ENCODE results near the gene ITPK1. TPM values are rescaled to one million over a fixed set of nuclear protein-coding genes. Genes with fewer than 3 reads are reported as not detected.

Gene ITPK1
- total RNA-seq, 1 experiment from 2014 or later = 60.1 TPM

- Histone ChIP-seq H3K27me3 (replicated peaks; ENCODE audit: control insufficient read depth, insufficient read depth, low read length) (no peaks in the 10 kb centered on the region), H3K9me3 (no peaks in the 10 kb centered on the region), H3K36me3 (ENCODE audit: control insufficient read depth, insufficient read depth, low read length) (no peaks in the 10 kb centered on the region), H3K4me1 (peaks cover 11% of the 10 kb centered on the region; the same call in 1 of the 2 replicates), H3K4me3 (ENCODE audit: low read depth, low read length) (no peak overlapping the region)
- intact Hi-C loops (cut with micrococcal nuclease; ENCODE audit: unreplicated experiment) = no loop called here
- H3K4me3 Mint-ChIP-seq (ENCODE audit: unreplicated experiment) = no peak overlapping the region
- no peak for DNase-seq
- no peak for TF ChIP-seq CTCF (IDR thresholded peaks at IDR 0.05; ENCODE audit: insufficient read depth in 1 of 2, low read depth in 1 of 2, low read length in 1 of 2, severe bottlenecking in 1 of 2, unreplicated experiment in 1 of 2)
- no peaks in the 10 kb centered on the region for H3K36me3 Mint-ChIP-seq (ENCODE audit: insufficient read depth, unreplicated experiment)
- H3K27ac Mint-ChIP-seq (ENCODE audit: unreplicated experiment) = no peak overlapping the region
- no peaks in the 10 kb centered on the region for H3K27me3 Mint-ChIP-seq (ENCODE audit: insufficient read depth, unreplicated experiment)
- no peaks in the 10 kb centered on the region for H3K4me1 Mint-ChIP-seq (ENCODE audit: low read depth, unreplicated experiment)
- CTCF ChIA-PET = no interaction called here
- POLR2A ChIA-PET = no interaction called here
- BruUV-seq (replicated peaks) = no TSS peak
- H3K9me3 Mint-ChIP-seq (ENCODE audit: unreplicated experiment) = no peaks in the 10 kb centered on the region
Measured at GRCh38 chr14:93100100-93100499, 15.6 kb downstream of the ITPK1 start.

DNA sequence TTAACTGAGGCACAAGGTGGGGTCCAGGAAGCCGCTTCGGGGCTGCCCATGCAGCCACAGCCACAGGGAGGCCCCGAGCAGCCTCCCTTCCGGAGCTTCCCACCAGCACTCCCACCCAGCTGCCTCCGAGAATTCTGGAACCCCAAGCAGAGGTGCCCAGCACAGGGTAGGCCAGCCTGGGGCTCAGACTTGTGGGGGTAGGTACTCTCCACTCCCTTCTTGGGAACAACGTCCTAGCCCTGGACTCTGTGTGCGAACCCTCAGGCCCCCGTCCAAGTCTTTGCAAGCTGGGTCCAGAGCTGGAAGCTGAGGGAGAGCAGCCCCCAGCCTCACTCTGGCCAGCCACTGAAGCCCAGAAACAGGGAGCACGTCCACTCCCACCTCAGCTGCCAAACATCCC lies 16.1 kb downstream of the ITPK1 start:
- BruUV-seq (replicated peaks) = no TSS peak
- no peaks in the 10 kb centered on the region for H3K27me3 ChIP-seq (replicated peaks; ENCODE audit: control insufficient read depth, insufficient read depth, low read length)
- ChIA-PET POLR2A (no interaction called here), CTCF (interaction anchor here (2.2 kb wide), 1 partner anchor 14 kb away, joined by 8 read pairs; no protein-coding TSS in a partner anchor)
- intact Hi-C loops (cut with micrococcal nuclease; ENCODE audit: unreplicated experiment) = no loop called here
- DNase-seq = no peak
- H3K9me3 ChIP-seq = no peaks in the 10 kb centered on the region
- no peak for TF ChIP-seq CTCF (IDR thresholded peaks at IDR 0.05; ENCODE audit: insufficient read depth in 1 of 2, low read depth in 1 of 2, low read length in 1 of 2, severe bottlenecking in 1 of 2, unreplicated experiment in 1 of 2)
- peaks cover 11% of the 10 kb centered on the region; the same call in 1 of the 2 replicates for H3K4me1 ChIP-seq
- no peak overlapping the region for H3K4me3 ChIP-seq (ENCODE audit: low read depth, low read length)
- Mint-ChIP-seq H3K4me1 (ENCODE audit: low read depth, unreplicated experiment) (no peaks in the 10 kb centered on the region), H3K27me3 (ENCODE audit: insufficient read depth, unreplicated experiment) (no peaks in the 10 kb centered on the region), H3K4me3 (ENCODE audit: unreplicated experiment) (no peak overlapping the region), H3K36me3 (ENCODE audit: insufficient read depth, unreplicated experiment) (no peaks in the 10 kb centered on the region), H3K27ac (ENCODE audit: unreplicated experiment) (no peak overlapping the region), H3K9me3 (ENCODE audit: unreplicated experiment) (no peaks in the 10 kb centered on the region)
- no peaks in the 10 kb centered on the region for H3K36me3 ChIP-seq (ENCODE audit: control insufficient read depth, insufficient read depth, low read length)

GRCh38 chr14:93099196-93099595 lies 16.5 kb downstream of the ITPK1 start:
- Mint-ChIP-seq H3K36me3 (ENCODE audit: insufficient read depth, unreplicated experiment) (no peaks in the 10 kb centered on the region), H3K4me3 (ENCODE audit: unreplicated experiment) (no peak overlapping the region), H3K27me3 (ENCODE audit: insufficient read depth, unreplicated experiment) (no peaks in the 10 kb centered on the region), H3K4me1 (ENCODE audit: low read depth, unreplicated experiment) (no peaks in the 10 kb centered on the region), H3K9me3 (ENCODE audit: unreplicated experiment) (no peaks in the 10 kb centered on the region), H3K27ac (ENCODE audit: unreplicated experiment) (no peak overlapping the region)
- no peaks in the 10 kb centered on the region for H3K36me3 ChIP-seq (ENCODE audit: control insufficient read depth, insufficient read depth, low read length)
- intact Hi-C loops (cut with micrococcal nuclease; ENCODE audit: unreplicated experiment) = no loop called here
- H3K27me3 ChIP-seq (replicated peaks; ENCODE audit: control insufficient read depth, insufficient read depth, low read length) = no peaks in the 10 kb centered on the region
- TF ChIP-seq CTCF (IDR thresholded peaks at IDR 0.05; ENCODE audit: insufficient read depth in 1 of 2, low read depth in 1 of 2, low read length in 1 of 2, severe bottlenecking in 1 of 2, unreplicated experiment in 1 of 2) = no peak
- BruUV-seq (replicated peaks) = no TSS peak
- DNase-seq = no peak
- POLR2A ChIA-PET = no interaction called here
- H3K4me1 ChIP-seq = peaks cover 11% of the 10 kb centered on the region; the same call in 1 of the 2 replicates
- H3K9me3 ChIP-seq = no peaks in the 10 kb centered on the region
- CTCF ChIA-PET = interaction anchor here (2.2 kb wide), 1 partner anchor 14 kb away, joined by 8 read pairs; no protein-coding TSS in a partner anchor
- H3K4me3 ChIP-seq (ENCODE audit: low read depth, low read length) = no peak overlapping the region
